Measurements from ENCODE around the gene PITPNC1.

PITPNC1 gene

GRCh38 chr17:67390006-67390645 is 13.0 kb downstream of the PITPNC1 start:
- Histone ChIP-seq H3K27me3 (replicated peaks; ENCODE audit: insufficient read depth, low read length) (no peaks in the 10 kb centered on the region), H3K79me2 (ENCODE audit: low read length) (peaks cover 48% of the 10 kb centered on the region), H3K9ac (ENCODE audit: low read length) (no peak overlapping the region), H3K27ac (ENCODE audit: low read length) (no peak overlapping the region), H3K9me2 (replicated peaks; ENCODE audit: insufficient read depth, low read length) (no peaks in the 10 kb centered on the region), H4K20me1 (ENCODE audit: insufficient read depth, low read length) (no peaks in the 10 kb centered on the region), H3K36me3 (replicated peaks; ENCODE audit: insufficient read depth, low read length) (no peaks in the 10 kb centered on the region), H3K4me1 (ENCODE audit: low read length) (no peaks in the 10 kb centered on the region), H2AFZ (ENCODE audit: low read length) (no peak overlapping the region), H3K4me2 (ENCODE audit: low read depth, low read length) (no peak overlapping the region), H3F3A (ENCODE audit: insufficient read depth, low read length) (no peaks in the 10 kb centered on the region), H3K4me3 (ENCODE audit: low read length) (no peak overlapping the region), H3K9me3 (replicated peaks; ENCODE audit: insufficient read depth, low read length) (no peaks in the 10 kb centered on the region)
- TF ChIP-seq, protein P1, sequence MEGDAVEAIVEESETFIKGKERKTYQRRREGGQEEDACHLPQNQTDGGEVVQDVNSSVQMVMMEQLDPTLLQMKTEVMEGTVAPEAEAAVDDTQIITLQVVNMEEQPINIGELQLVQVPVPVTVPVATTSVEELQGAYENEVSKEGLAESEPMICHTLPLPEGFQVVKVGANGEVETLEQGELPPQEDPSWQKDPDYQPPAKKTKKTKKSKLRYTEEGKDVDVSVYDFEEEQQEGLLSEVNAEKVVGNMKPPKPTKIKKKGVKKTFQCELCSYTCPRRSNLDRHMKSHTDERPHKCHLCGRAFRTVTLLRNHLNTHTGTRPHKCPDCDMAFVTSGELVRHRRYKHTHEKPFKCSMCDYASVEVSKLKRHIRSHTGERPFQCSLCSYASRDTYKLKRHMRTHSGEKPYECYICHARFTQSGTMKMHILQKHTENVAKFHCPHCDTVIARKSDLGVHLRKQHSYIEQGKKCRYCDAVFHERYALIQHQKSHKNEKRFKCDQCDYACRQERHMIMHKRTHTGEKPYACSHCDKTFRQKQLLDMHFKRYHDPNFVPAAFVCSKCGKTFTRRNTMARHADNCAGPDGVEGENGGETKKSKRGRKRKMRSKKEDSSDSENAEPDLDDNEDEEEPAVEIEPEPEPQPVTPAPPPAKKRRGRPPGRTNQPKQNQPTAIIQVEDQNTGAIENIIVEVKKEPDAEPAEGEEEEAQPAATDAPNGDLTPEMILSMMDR (IDR thresholded peaks at IDR 0.05; ENCODE audit: low read length): no peak
- TF ChIP-seq EZH2 (optimal IDR thresholded peaks at IDR 0.05; ENCODE audit: low read depth, low read length) (no peak), EZH2phosphoT487 (IDR thresholded peaks at IDR 0.05; ENCODE audit: low read length) (no peak)
- no peak for DNase-seq

DNA sequence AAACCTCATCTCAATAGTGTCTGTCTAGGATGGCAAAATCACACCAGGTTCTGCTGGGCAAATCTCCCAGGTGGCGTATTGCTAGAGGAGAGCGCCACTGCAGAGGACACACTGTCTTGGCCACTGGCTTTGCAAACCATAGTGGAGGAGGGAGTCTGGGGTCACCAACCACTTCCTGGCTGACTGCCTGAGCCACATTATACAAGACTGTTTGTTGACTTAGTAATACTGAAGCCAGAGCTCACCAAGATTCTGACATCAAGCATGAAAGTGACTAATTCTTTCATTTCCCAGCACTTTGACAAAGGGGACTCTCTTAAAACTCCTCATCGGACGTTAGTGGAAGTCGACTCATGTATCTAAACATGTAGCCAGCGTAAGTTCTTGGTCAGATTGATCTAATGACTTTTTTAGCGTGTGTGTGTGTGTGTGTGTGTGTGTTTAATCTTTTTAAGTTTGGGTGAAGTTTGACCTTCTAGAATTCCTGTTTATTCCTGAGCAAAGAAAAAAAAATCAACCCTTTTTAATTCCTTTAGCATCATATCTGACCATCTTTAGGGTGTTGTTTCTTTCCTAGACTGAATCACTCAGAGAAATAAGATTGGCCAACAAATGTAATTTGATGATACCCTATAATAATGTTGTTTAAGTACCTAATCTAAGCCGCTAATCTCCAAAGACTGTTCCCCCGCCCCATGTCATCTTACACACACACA is 13.7 kb downstream of the PITPNC1 start:
- no peak for DNase-seq
- Histone ChIP-seq H3K27me3 (replicated peaks; ENCODE audit: insufficient read depth, low read length) (no peaks in the 10 kb centered on the region), H3K4me2 (ENCODE audit: low read depth, low read length) (no peak overlapping the region), H3K9me3 (replicated peaks; ENCODE audit: insufficient read depth, low read length) (no peaks in the 10 kb centered on the region), H3K9me2 (replicated peaks; ENCODE audit: insufficient read depth, low read length) (no peaks in the 10 kb centered on the region), H3K79me2 (ENCODE audit: low read length) (peaks cover 45% of the 10 kb centered on the region), H3K27ac (ENCODE audit: low read length) (no peak overlapping the region), H3F3A (ENCODE audit: insufficient read depth, low read length) (no peaks in the 10 kb centered on the region), H3K9ac (ENCODE audit: low read length) (no peak overlapping the region), H3K4me1 (ENCODE audit: low read length) (no peaks in the 10 kb centered on the region), H3K36me3 (replicated peaks; ENCODE audit: insufficient read depth, low read length) (no peaks in the 10 kb centered on the region), H4K20me1 (ENCODE audit: insufficient read depth, low read length) (no peaks in the 10 kb centered on the region), H2AFZ (ENCODE audit: low read length) (no peak overlapping the region), H3K4me3 (ENCODE audit: low read length) (no peak overlapping the region)
- no peak for TF ChIP-seq EZH2 (optimal IDR thresholded peaks at IDR 0.05; ENCODE audit: low read depth, low read length)
- TF ChIP-seq EZH2phosphoT487 (IDR thresholded peaks at IDR 0.05; ENCODE audit: low read length): no peak
- TF ChIP-seq, protein P1 (IDR thresholded peaks at IDR 0.05; ENCODE audit: low read length): no peak

DNA sequence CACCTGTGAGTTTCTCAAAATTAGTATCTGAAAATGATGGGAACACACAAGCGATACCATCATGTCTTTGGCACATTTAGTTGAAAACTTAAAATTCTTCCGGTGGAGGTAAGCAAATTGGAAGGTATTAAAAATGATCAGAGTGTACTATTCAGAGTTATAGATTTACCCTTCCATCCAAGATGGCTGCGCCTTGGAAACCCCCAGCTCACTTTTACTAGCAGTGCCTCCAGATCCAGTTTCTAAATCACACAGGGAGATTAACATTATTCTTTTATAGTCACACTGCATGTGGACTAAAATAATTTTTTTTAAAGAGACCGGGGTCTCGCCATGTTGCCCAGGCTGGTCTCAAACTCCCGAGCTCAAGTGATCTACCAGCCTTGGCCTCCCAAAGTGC is 15.0 kb downstream of the PITPNC1 start:
- no peaks in the 10 kb centered on the region for H3K27me3 ChIP-seq (replicated peaks; ENCODE audit: insufficient read depth, low read length)
- H2AFZ ChIP-seq (ENCODE audit: low read length): no peak overlapping the region
- H3K27ac ChIP-seq (ENCODE audit: low read length): no peak overlapping the region
- no peak for DNase-seq
- H3F3A ChIP-seq (ENCODE audit: insufficient read depth, low read length): no peaks in the 10 kb centered on the region
- no peaks in the 10 kb centered on the region for H3K9me2 ChIP-seq (replicated peaks; ENCODE audit: insufficient read depth, low read length)
- H3K4me2 ChIP-seq (ENCODE audit: low read depth, low read length): no peak overlapping the region
- peaks cover 36% of the 10 kb centered on the region for H3K79me2 ChIP-seq (ENCODE audit: low read length)
- no peak overlapping the region for H3K9ac ChIP-seq (ENCODE audit: low read length)
- H4K20me1 ChIP-seq (ENCODE audit: insufficient read depth, low read length): no peaks in the 10 kb centered on the region
- no peaks in the 10 kb centered on the region for H3K4me1 ChIP-seq (ENCODE audit: low read length)
- no peaks in the 10 kb centered on the region for H3K36me3 ChIP-seq (replicated peaks; ENCODE audit: insufficient read depth, low read length)
- H3K4me3 ChIP-seq (ENCODE audit: low read length): no peak overlapping the region
- TF ChIP-seq, protein P1 (IDR thresholded peaks at IDR 0.05; ENCODE audit: low read length): no peak
- TF ChIP-seq EZH2phosphoT487 (IDR thresholded peaks at IDR 0.05; ENCODE audit: low read length): no peak
- no peaks in the 10 kb centered on the region for H3K9me3 ChIP-seq (replicated peaks; ENCODE audit: insufficient read depth, low read length)
